ENCODE data around the gene PAX5.

The PAX5 gene

DNA sequence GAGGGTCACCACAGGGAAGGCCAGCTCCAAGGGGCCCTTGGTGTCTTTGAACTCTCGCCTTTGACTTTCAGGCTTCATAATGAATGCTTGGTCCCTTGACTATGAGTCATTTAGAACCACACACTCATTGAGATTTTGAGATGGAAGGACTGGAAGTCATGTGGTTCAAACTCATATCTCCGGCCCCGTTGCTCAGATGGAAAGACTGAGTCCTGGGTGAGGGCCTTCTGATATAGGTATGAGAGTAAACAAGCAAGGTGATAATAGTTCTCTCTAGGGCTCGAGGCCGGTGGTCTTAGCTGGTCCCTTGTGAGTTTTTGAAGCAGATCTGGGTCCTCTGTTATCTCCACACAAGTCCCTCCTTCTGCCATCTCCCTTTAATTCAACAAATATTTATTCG lies 210.6 kb downstream of the PAX5 start:
- TF ChIP-seq CEBPB (IDR thresholded peaks at IDR 0.05): no peak
- no peak for TF ChIP-seq TEAD4 (IDR thresholded peaks at IDR 0.05)
- TF ChIP-seq MAX (IDR thresholded peaks at IDR 0.05): no peak
- TF ChIP-seq EGR1 (IDR thresholded peaks at IDR 0.05): no peak
- TF ChIP-seq ZBTB7A (IDR thresholded peaks at IDR 0.05; ENCODE audit: low read depth): no peak
- TF ChIP-seq NFIC (IDR thresholded peaks at IDR 0.05): no peak
- no peak for TF ChIP-seq TCF12 (IDR thresholded peaks at IDR 0.05; ENCODE audit: low read depth)
- TF ChIP-seq USF1 (IDR thresholded peaks at IDR 0.05): no peak
- TF ChIP-seq CREB1 (IDR thresholded peaks at IDR 0.05; ENCODE audit: low read depth): no peak

DNA sequence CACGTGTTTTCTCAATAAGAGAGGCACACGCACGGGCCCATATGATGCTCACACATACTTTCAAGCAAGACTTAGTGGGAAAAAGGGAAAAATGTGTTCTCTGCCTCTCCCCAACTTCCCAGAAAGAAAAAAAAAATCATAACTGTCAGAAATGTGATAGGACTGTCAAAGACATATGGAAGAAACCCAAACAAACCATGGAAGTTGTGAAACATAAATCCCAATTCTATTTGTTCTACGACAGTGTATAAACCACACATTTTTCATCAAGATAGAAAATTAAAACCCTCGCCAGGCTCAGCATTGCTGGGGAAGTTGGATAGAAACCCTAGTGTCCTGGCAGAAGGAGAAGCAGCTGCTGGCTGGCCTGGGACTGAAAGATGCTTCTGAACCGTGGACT lies 211.9 kb downstream of the PAX5 start:
- TF ChIP-seq MAX (IDR thresholded peaks at IDR 0.05): no peak
- TF ChIP-seq EGR1 (IDR thresholded peaks at IDR 0.05): no peak
- no peak for TF ChIP-seq USF1 (IDR thresholded peaks at IDR 0.05)
- TF ChIP-seq TAF1 (IDR thresholded peaks at IDR 0.05; ENCODE audit: low read depth): no peak
- no peak for TF ChIP-seq CEBPB (IDR thresholded peaks at IDR 0.05)
- no peak for TF ChIP-seq EP300 (IDR thresholded peaks at IDR 0.05; ENCODE audit: borderline replicate concordance)
- TF ChIP-seq CREB1 (IDR thresholded peaks at IDR 0.05; ENCODE audit: low read depth): no peak
- no peak for TF ChIP-seq ZBTB7A (IDR thresholded peaks at IDR 0.05; ENCODE audit: low read depth)
- no peak for TF ChIP-seq NFIC (IDR thresholded peaks at IDR 0.05)
- no peak for TF ChIP-seq RAD21 (IDR thresholded peaks at IDR 0.05; ENCODE audit: low read depth)
- TF ChIP-seq FOXM1 (IDR thresholded peaks at IDR 0.05; ENCODE audit: borderline replicate concordance, low read depth): no peak
- TF ChIP-seq REST (IDR thresholded peaks at IDR 0.05; ENCODE audit: low read depth): no peak
- no peak for TF ChIP-seq YY1 (IDR thresholded peaks at IDR 0.05; ENCODE audit: low read depth)
- no peak for TF ChIP-seq TCF12 (IDR thresholded peaks at IDR 0.05; ENCODE audit: low read depth)
- no peak for TF ChIP-seq TEAD4 (IDR thresholded peaks at IDR 0.05)

DNA sequence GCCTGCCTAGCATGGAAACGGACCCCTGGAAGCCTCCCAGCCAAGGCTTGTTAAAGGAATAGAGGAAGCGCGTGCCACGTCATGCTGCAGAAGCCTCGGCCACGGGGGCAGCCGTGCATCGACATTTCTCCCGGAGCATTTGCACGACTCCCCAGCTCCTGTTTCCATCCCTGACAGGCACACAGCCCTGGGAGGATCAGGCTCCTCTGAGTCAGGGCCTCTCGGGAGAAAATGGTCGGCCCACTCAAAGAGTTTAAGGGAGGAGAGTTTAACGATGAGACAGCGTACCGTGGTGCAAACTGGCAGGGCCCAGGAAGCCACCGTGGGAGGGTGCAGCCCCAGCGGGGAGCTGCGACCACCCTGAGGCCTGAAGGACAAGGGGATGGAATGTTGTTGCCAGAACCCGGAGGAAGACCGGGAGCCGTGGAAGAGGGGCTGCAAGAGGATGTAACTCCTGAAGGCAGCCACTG lies 213.6 kb downstream of the PAX5 start:
- TF ChIP-seq ZBTB7A (IDR thresholded peaks at IDR 0.05; ENCODE audit: low read depth) (no peak), FOXM1 (IDR thresholded peaks at IDR 0.05; ENCODE audit: borderline replicate concordance, low read depth) (no peak), USF1 (IDR thresholded peaks at IDR 0.05) (no peak), TAF1 (IDR thresholded peaks at IDR 0.05; ENCODE audit: low read depth) (no peak), EP300 (IDR thresholded peaks at IDR 0.05; ENCODE audit: borderline replicate concordance) (no peak), TCF12 (IDR thresholded peaks at IDR 0.05; ENCODE audit: low read depth) (no peak), YY1 (IDR thresholded peaks at IDR 0.05; ENCODE audit: low read depth) (no peak), NFIC (IDR thresholded peaks at IDR 0.05) (no peak), CEBPB (IDR thresholded peaks at IDR 0.05) (no peak), RAD21 (IDR thresholded peaks at IDR 0.05; ENCODE audit: low read depth) (no peak), EGR1 (IDR thresholded peaks at IDR 0.05) (no peak), CREB1 (IDR thresholded peaks at IDR 0.05; ENCODE audit: low read depth) (no peak), REST (IDR thresholded peaks at IDR 0.05; ENCODE audit: low read depth) (no peak), MAX (IDR thresholded peaks at IDR 0.05) (no peak), TEAD4 (IDR thresholded peaks at IDR 0.05) (no peak)

GRCh38 chr9:36818965-36819870 lies 214.8 kb downstream of the PAX5 start:
- TF ChIP-seq FOXM1 (IDR thresholded peaks at IDR 0.05; ENCODE audit: borderline replicate concordance, low read depth) (no peak), NFIC (IDR thresholded peaks at IDR 0.05) (no peak), ZBTB7A (IDR thresholded peaks at IDR 0.05; ENCODE audit: low read depth) (no peak)
